ENCODE measurements around the gene BLMH.

Gene BLMH

DNA sequence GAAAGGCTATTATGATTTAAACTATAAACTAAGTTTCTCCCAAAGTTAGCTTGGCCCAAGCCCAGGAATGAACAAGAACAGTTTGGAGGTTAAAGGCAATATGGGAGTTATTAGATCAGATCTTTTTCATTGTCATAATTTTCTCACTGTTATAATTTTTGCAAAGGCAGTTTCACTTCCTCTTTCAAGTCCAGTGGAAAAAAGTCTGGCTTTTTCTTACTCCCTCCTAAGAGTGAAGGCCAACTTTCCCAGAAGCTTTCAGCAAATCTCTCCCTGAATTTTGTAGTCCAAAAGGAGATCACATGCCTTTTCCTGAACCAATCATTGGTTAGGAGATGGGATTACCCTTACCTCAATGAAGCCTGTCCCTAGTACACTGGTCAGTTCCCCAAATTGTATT lies 9.1 kb upstream of the BLMH start:
- TF ChIP-seq POLR2AphosphoS5 (IDR thresholded peaks at IDR 0.05; ENCODE audit: low read depth, low read length): no peak
- TF ChIP-seq SIN3A (IDR thresholded peaks at IDR 0.05; ENCODE audit: borderline replicate concordance, insufficient read depth, low read length): no peak
- TF ChIP-seq REST (IDR thresholded peaks at IDR 0.05; ENCODE audit: insufficient read depth in 1 of 2, low read depth in 2 of 2, low read length in 2 of 2): no peak
- TF ChIP-seq FOXP2 (optimal IDR thresholded peaks at IDR 0.05; ENCODE audit: borderline replicate concordance, extremely low read depth, extremely low read length, insufficient read depth): no peak
- no peak for TF ChIP-seq TAF1 (IDR thresholded peaks at IDR 0.05; ENCODE audit: borderline replicate concordance, insufficient read depth, low read length)

DNA sequence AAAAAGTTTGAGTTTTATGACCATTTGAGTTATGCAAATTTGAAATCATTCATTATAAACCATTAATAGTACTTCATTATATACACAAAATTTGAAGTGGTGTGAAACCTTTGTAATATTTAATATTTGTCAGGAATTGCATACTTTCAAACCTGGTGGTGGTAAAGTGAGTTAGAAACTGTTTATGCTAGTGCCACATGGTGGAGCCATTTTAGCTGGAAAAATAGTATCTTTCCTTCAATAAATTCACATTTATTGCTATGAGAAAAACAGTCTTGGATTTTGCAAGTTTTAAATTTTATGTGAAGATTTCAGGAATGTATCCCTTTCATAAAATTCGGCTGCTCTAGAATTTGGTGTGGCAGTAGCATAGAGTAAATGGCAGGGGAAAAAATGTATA lies 7.3 kb upstream of the BLMH start:
- TF ChIP-seq SIN3A (IDR thresholded peaks at IDR 0.05; ENCODE audit: borderline replicate concordance, insufficient read depth, low read length) (no peak), TAF1 (IDR thresholded peaks at IDR 0.05; ENCODE audit: borderline replicate concordance, insufficient read depth, low read length) (no peak), FOXP2 (optimal IDR thresholded peaks at IDR 0.05; ENCODE audit: borderline replicate concordance, extremely low read depth, extremely low read length, insufficient read depth) (no peak), POLR2AphosphoS5 (IDR thresholded peaks at IDR 0.05; ENCODE audit: low read depth, low read length) (no peak), REST (IDR thresholded peaks at IDR 0.05; ENCODE audit: insufficient read depth in 1 of 2, low read depth in 2 of 2, low read length in 2 of 2) (no peak)

DNA sequence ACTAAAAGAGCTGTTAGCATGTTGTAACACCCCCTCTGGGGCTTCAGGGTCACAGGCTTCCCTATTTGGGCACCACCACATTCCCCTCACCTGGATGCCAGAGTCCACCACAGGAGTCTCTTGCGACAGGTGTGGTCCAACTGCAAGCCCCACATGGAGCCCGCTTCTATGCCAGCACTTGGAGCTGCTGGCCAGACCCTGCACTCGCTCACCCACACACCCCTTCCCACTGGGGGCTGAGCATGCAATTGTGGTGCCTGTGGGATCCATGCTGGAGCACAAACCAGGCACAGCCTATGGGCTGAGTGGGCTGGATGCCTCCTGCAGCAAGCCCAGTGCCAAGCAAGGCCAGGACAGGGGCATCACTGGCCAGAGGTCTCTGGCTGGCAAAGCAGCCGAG lies 6.0 kb upstream of the BLMH start:
- TF ChIP-seq FOXP2 (optimal IDR thresholded peaks at IDR 0.05; ENCODE audit: borderline replicate concordance, extremely low read depth, extremely low read length, insufficient read depth) (no peak), TAF1 (IDR thresholded peaks at IDR 0.05; ENCODE audit: borderline replicate concordance, insufficient read depth, low read length) (no peak), POLR2AphosphoS5 (IDR thresholded peaks at IDR 0.05; ENCODE audit: low read depth, low read length) (no peak), SIN3A (IDR thresholded peaks at IDR 0.05; ENCODE audit: borderline replicate concordance, insufficient read depth, low read length) (no peak), REST (IDR thresholded peaks at IDR 0.05; ENCODE audit: insufficient read depth in 1 of 2, low read depth in 2 of 2, low read length in 2 of 2) (no peak)

GRCh38 chr17:30296499-30297080 lies 4.8 kb upstream of the BLMH start:
- TF ChIP-seq FOXP2 (optimal IDR thresholded peaks at IDR 0.05; ENCODE audit: borderline replicate concordance, extremely low read depth, extremely low read length, insufficient read depth) (no peak), POLR2AphosphoS5 (IDR thresholded peaks at IDR 0.05; ENCODE audit: low read depth, low read length) (no peak), REST (IDR thresholded peaks at IDR 0.05; ENCODE audit: insufficient read depth in 1 of 2, low read depth in 2 of 2, low read length in 2 of 2) (no peak), SIN3A (IDR thresholded peaks at IDR 0.05; ENCODE audit: borderline replicate concordance, insufficient read depth, low read length) (no peak), TAF1 (IDR thresholded peaks at IDR 0.05; ENCODE audit: borderline replicate concordance, insufficient read depth, low read length) (no peak)

Data from PFSK-1 (cell line).